ENCODE data around the gene ARHGAP25. TPM values are rescaled to one million over a fixed set of nuclear protein-coding genes. Genes with fewer than 3 reads are reported as not detected.

ARHGAP25 gene
- total RNA-seq, 1 experiment from 2014 or later: 0.27 TPM

DNA sequence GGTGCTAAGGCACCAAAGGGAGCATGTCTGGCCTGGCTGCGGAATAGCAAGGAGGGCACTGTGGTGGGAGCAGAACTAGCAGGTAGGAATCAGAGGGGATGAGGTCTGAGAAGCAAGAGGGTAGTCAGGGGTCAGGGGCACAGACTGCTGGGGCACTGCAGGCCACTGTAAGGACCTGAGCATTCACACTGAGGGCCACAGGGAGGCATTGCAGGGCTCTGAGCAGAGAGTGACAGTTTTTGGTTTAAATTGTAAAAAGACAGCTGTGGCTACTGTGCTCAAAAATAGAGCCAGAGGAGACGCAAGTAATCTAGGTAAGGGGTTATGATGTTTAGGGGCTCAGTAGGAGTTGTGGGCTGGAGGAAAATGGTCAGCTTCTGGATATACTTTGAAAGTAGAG is 41.5 kb downstream of the ARHGAP25 start:
- H3K9ac ChIP-seq (ENCODE audit: low read length): no peak overlapping the region
- no peak overlapping the region for H3K27ac ChIP-seq (ENCODE audit: low read depth, low read length)
- no peak overlapping the region for H2AFZ ChIP-seq (ENCODE audit: low read depth, low read length, poor library complexity, severe bottlenecking)
- ATAC-seq (no peak), DNase-seq (ENCODE audit: low read depth, low spot score) (no peak)
- no peaks in the 10 kb centered on the region for H3K9me3 ChIP-seq (ENCODE audit: control insufficient read depth in 1 of 2, insufficient read depth in 1 of 2, low read depth in 1 of 2, low read length in 2 of 2)
- no peak overlapping the region for H3K4me3 ChIP-seq (replicated peaks in 1 of 2; ENCODE audit: low read depth in 1 of 2, low read length in 2 of 2)
- BruUV-seq (replicated peaks): no TSS peak
- H3K79me2 ChIP-seq (ENCODE audit: insufficient read depth, low read length): no peaks in the 10 kb centered on the region
- no peaks in the 10 kb centered on the region for H4K20me1 ChIP-seq (ENCODE audit: insufficient read depth)
- no peaks in the 10 kb centered on the region for H3K27me3 ChIP-seq (ENCODE audit: insufficient read depth, low read length)
- ChIA-PET CTCF (interaction anchor here (0.6 to 1.1 kb wide), 2 partner anchors 24 to 132 kb away, joined by 3 to 4 read pairs; no protein-coding TSS in a partner anchor), POLR2A (no interaction called here), RAD21 (ENCODE audit: low non-redundant PET in 1 of 2, low total read pairs in 2 of 2, uncharacterized antibody in 2 of 2, unreplicated experiment in 2 of 2) (no interaction called here)
- H3K36me3 ChIP-seq (ENCODE audit: control insufficient read depth in 1 of 2, insufficient read depth in 2 of 2, low read length in 2 of 2): no peaks in the 10 kb centered on the region
- H3K9me2 ChIP-seq (ENCODE audit: insufficient read depth): no peaks in the 10 kb centered on the region
- H3K4me2 ChIP-seq (ENCODE audit: low read length): no peak overlapping the region
- TF ChIP-seq RAD21 (IDR thresholded peaks at IDR 0.05; ENCODE audit: low read depth): peak; percentile 6; the same call in 1 of the 2 replicates
- no peak for TF ChIP-seq ATF3 (IDR thresholded peaks at IDR 0.05)
- TF ChIP-seq SRF (IDR thresholded peaks at IDR 0.05; ENCODE audit: low read depth): no peak
- no peak for TF ChIP-seq EZH2 (IDR thresholded peaks at IDR 0.05)
- TF ChIP-seq SIN3A (IDR thresholded peaks at IDR 0.05; ENCODE audit: low read depth): no peak
- TF ChIP-seq JUND (IDR thresholded peaks at IDR 0.05): no peak
- TF ChIP-seq, protein P1, sequence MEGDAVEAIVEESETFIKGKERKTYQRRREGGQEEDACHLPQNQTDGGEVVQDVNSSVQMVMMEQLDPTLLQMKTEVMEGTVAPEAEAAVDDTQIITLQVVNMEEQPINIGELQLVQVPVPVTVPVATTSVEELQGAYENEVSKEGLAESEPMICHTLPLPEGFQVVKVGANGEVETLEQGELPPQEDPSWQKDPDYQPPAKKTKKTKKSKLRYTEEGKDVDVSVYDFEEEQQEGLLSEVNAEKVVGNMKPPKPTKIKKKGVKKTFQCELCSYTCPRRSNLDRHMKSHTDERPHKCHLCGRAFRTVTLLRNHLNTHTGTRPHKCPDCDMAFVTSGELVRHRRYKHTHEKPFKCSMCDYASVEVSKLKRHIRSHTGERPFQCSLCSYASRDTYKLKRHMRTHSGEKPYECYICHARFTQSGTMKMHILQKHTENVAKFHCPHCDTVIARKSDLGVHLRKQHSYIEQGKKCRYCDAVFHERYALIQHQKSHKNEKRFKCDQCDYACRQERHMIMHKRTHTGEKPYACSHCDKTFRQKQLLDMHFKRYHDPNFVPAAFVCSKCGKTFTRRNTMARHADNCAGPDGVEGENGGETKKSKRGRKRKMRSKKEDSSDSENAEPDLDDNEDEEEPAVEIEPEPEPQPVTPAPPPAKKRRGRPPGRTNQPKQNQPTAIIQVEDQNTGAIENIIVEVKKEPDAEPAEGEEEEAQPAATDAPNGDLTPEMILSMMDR (IDR thresholded peaks at IDR 0.05 in 2 of 3, conservative IDR thresholded peaks at IDR 0.05 in 1 of 3; ENCODE audit: borderline replicate concordance in 1 of 3, insufficient read depth in 1 of 3, low read depth in 2 of 3, low read length in 2 of 3): 0 out of 6 replicates have a peak, but pooled peaks of 1 of the 3 experiments have one; percentile 3
- no peak for TF ChIP-seq POLR2AphosphoS5 (IDR thresholded peaks at IDR 0.05; ENCODE audit: low read depth, low read length)
- no peak for TF ChIP-seq POLR2A (IDR thresholded peaks at IDR 0.05; ENCODE audit: borderline replicate concordance, extremely low read depth, insufficient read depth, insufficient read length)
- no peak for TF ChIP-seq CBX3 (IDR thresholded peaks at IDR 0.05; ENCODE audit: low read depth)
- no peak for TF ChIP-seq ELF1 (IDR thresholded peaks at IDR 0.05; ENCODE audit: borderline replicate concordance, low read depth)
- no peak for TF ChIP-seq TCF7L2 (IDR thresholded peaks at IDR 0.05; ENCODE audit: borderline replicate concordance, extremely low read depth, insufficient read depth, insufficient read length)
- TF ChIP-seq, protein P2, sequence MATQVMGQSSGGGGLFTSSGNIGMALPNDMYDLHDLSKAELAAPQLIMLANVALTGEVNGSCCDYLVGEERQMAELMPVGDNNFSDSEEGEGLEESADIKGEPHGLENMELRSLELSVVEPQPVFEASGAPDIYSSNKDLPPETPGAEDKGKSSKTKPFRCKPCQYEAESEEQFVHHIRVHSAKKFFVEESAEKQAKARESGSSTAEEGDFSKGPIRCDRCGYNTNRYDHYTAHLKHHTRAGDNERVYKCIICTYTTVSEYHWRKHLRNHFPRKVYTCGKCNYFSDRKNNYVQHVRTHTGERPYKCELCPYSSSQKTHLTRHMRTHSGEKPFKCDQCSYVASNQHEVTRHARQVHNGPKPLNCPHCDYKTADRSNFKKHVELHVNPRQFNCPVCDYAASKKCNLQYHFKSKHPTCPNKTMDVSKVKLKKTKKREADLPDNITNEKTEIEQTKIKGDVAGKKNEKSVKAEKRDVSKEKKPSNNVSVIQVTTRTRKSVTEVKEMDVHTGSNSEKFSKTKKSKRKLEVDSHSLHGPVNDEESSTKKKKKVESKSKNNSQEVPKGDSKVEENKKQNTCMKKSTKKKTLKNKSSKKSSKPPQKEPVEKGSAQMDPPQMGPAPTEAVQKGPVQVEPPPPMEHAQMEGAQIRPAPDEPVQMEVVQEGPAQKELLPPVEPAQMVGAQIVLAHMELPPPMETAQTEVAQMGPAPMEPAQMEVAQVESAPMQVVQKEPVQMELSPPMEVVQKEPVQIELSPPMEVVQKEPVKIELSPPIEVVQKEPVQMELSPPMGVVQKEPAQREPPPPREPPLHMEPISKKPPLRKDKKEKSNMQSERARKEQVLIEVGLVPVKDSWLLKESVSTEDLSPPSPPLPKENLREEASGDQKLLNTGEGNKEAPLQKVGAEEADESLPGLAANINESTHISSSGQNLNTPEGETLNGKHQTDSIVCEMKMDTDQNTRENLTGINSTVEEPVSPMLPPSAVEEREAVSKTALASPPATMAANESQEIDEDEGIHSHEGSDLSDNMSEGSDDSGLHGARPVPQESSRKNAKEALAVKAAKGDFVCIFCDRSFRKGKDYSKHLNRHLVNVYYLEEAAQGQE (IDR thresholded peaks at IDR 0.05; ENCODE audit: low read depth): no peak
- intact Hi-C loops (cut with micrococcal nuclease): no loop called here
- H3K4me1 ChIP-seq (ENCODE audit: control insufficient read depth in 1 of 2, insufficient read depth in 2 of 2, low read length in 2 of 2): no peaks in the 10 kb centered on the region
